ENCODE data around the gene TBC1D10A. TPM values are rescaled to one million over a fixed set of nuclear protein-coding genes. Genes with fewer than 3 reads are reported as not detected.

Gene TBC1D10A
- total RNA-seq, 1 experiment from 2014 or later, result 8.4 TPM

DNA sequence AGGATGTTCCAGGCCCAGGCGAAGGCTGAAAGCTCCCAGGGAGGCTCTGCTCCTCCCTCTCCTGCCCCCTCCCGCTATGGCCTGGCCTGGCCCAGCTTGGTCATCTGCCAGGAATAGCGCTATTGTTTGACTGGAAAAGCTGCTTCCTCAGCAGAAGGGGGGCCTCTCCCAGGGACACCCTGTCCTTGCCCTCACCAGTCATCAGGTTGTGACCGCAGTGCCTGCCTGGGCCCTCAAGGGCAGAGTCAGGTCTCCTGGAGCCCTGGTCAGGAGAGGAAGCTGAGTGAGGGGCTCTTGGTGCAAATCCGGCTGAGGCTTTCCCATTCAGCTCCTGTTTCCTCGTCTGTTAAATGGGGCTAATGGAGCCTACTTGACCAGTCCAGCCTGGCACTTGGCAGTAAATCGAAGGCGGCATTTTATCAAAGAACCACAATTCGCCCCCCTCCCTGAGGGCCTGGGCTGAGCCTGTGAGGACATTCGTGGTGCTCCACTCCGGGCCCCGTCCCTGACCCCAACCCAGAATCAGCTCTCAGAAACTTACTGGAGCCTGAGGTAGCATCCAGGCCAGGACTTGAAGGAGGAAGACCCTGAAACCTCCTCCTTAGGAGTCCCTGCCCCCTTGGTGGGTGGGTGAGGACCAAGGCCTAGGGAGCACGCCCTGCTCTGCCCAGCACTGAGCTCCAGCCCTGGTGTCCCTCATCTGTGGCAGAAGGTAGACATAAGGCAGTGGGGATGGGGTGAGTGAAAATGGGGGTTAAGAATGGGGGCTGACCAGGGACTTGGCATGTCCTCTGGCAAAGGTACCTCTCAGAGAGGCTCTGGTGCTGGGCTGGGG is 35.5 kb downstream of the TBC1D10A start:
- H3T11ph ChIP-seq (ENCODE audit: low read length), result no peak overlapping the region
- H2BK15ac ChIP-seq (ENCODE audit: low read depth, low read length), result no peak overlapping the region
- H3K4me1 ChIP-seq (ENCODE audit: insufficient read depth, low read length), result no peaks in the 10 kb centered on the region; the same call in 1 of the 2 replicates
- no peak overlapping the region for H3K9ac ChIP-seq (ENCODE audit: extremely low read depth, insufficient read length, low read length)
- no peak overlapping the region for H4K5ac ChIP-seq (ENCODE audit: insufficient read length, low read depth, low read length)
- no peaks in the 10 kb centered on the region for H3K79me1 ChIP-seq (ENCODE audit: insufficient read depth, low read depth, low read length, poor library complexity, severe bottlenecking)
- no peak overlapping the region for H2BK5ac ChIP-seq (ENCODE audit: insufficient read length, low read length)
- no peaks in the 10 kb centered on the region for H3K79me2 ChIP-seq (ENCODE audit: insufficient read depth, low read length)
- no peak overlapping the region for H4K91ac ChIP-seq (ENCODE audit: insufficient read length, low read depth, low read length)
- no peak overlapping the region for H3K56ac ChIP-seq (ENCODE audit: insufficient read length, low read depth, low read length)
- Mint-ChIP-seq H3K27me3 (ENCODE audit: low read depth) (no peaks in the 10 kb centered on the region), H3K27ac (no peak overlapping the region), H3K4me3 (no peak overlapping the region), H3K36me3 (ENCODE audit: insufficient read depth in 1 of 3, low read depth in 3 of 3) (peaks cover 4 to 14% (median 5%) of the 10 kb centered on the region in 3 experiments; a peak in 5 of 7 replicates), H3K4me1 (peaks cover 5 to 16% of the 10 kb centered on the region in 2 experiments), H3K9me3 (no peaks in the 10 kb centered on the region)
- no peak overlapping the region for H3K18ac ChIP-seq (ENCODE audit: insufficient read length, low read depth, low read length)
- H2BK20ac ChIP-seq (ENCODE audit: low read depth, low read length, poor library complexity, severe bottlenecking), result no peak overlapping the region
- H3K23me2 ChIP-seq (ENCODE audit: insufficient read length, low read depth, low read length, poor library complexity, severe bottlenecking), result peaks cover 8% of the 10 kb centered on the region
- H2AFZ ChIP-seq (ENCODE audit: low read length), result no peak overlapping the region
- no peak overlapping the region for H3K4ac ChIP-seq (ENCODE audit: low read depth, low read length)
- no peak overlapping the region for H2AK5ac ChIP-seq (ENCODE audit: insufficient read length, low read length)
- DNase-seq, result no peak
- no peaks in the 10 kb centered on the region for H3K9me3 ChIP-seq (ENCODE audit: control insufficient read depth, low read depth, low read length)
- TF ChIP-seq, protein P1, sequence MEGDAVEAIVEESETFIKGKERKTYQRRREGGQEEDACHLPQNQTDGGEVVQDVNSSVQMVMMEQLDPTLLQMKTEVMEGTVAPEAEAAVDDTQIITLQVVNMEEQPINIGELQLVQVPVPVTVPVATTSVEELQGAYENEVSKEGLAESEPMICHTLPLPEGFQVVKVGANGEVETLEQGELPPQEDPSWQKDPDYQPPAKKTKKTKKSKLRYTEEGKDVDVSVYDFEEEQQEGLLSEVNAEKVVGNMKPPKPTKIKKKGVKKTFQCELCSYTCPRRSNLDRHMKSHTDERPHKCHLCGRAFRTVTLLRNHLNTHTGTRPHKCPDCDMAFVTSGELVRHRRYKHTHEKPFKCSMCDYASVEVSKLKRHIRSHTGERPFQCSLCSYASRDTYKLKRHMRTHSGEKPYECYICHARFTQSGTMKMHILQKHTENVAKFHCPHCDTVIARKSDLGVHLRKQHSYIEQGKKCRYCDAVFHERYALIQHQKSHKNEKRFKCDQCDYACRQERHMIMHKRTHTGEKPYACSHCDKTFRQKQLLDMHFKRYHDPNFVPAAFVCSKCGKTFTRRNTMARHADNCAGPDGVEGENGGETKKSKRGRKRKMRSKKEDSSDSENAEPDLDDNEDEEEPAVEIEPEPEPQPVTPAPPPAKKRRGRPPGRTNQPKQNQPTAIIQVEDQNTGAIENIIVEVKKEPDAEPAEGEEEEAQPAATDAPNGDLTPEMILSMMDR (conservative IDR thresholded peaks at IDR 0.05), result no peak
- no peaks in the 10 kb centered on the region for H3K27me3 ChIP-seq (ENCODE audit: insufficient read depth, low read length)
- no peaks in the 10 kb centered on the region for H4K20me1 ChIP-seq (ENCODE audit: control insufficient read depth, insufficient read depth, insufficient read length)
- H3K27ac ChIP-seq (ENCODE audit: insufficient read length, low read depth, low read length), result no peak overlapping the region
- H2BK12ac ChIP-seq (ENCODE audit: insufficient read length, low read depth, low read length), result no peak overlapping the region
- H3K23ac ChIP-seq (ENCODE audit: insufficient read length, low read depth, low read length), result no peak overlapping the region
- no CpG with 5 or more reads among the region's 13 CpGs for WGBS (ENCODE audit: extremely low coverage, insufficient read length, low lambda C conversion rate)
- H3K14ac ChIP-seq (ENCODE audit: insufficient read depth, low read length), result no peak overlapping the region
- H2BK120ac ChIP-seq (ENCODE audit: low read depth, low read length, poor library complexity, severe bottlenecking), result no peak overlapping the region
- no peak overlapping the region for H3K4me2 ChIP-seq (ENCODE audit: insufficient read depth, insufficient read length, low read length)
- H4K8ac ChIP-seq (replicated peaks; ENCODE audit: insufficient read length, low read depth, low read length), result no peak overlapping the region

All from H9 (cell line).